Measurements from ENCODE around the gene PPT2. TPM values are rescaled to one million over a fixed set of nuclear protein-coding genes. Genes with fewer than 3 reads are reported as not detected.

Gene PPT2
- total RNA-seq, 1 experiment from 2014 or later, result 70.9 TPM

DNA sequence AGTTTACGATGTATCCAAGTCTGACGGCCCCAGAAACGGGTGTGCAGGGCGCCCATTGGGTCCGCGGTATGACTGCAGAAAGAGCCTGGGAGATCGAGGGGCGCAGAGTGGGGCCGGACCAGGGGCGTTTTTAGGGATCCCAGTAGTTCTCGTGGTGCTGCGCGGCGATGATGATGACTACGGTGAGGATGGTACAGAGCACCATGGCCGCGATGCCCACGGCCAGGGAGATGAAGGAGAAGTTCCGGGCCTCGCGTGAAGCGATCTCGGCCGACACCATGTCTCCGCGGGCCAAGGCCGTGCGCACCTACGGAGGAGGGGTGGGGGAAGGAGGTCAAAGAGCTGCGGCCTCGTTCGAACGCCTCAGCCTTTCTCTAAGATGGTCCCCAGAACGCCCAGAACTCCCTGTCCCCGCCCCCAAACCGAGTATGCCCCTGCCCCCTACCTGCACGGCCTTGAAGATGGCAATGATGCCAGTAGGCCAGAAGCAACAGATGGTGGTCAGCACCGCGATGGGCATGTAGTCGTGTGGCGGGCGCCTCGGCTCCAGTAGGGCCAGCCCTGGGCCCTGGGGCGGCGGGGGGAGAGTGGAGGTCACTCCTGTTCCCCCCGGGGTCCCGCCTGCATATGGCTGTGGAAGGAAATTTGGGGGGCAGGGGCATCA is 4.7 kb upstream of the PPT2 start:
- no peak for DNase-seq (ENCODE audit: low spot score)
- H3K4me3 ChIP-seq (ENCODE audit: low read depth, low read length, poor library complexity, severe bottlenecking), result no peak overlapping the region
- POLR2A ChIA-PET (ENCODE audit: low non-redundant PET), result no interaction called here

DNA sequence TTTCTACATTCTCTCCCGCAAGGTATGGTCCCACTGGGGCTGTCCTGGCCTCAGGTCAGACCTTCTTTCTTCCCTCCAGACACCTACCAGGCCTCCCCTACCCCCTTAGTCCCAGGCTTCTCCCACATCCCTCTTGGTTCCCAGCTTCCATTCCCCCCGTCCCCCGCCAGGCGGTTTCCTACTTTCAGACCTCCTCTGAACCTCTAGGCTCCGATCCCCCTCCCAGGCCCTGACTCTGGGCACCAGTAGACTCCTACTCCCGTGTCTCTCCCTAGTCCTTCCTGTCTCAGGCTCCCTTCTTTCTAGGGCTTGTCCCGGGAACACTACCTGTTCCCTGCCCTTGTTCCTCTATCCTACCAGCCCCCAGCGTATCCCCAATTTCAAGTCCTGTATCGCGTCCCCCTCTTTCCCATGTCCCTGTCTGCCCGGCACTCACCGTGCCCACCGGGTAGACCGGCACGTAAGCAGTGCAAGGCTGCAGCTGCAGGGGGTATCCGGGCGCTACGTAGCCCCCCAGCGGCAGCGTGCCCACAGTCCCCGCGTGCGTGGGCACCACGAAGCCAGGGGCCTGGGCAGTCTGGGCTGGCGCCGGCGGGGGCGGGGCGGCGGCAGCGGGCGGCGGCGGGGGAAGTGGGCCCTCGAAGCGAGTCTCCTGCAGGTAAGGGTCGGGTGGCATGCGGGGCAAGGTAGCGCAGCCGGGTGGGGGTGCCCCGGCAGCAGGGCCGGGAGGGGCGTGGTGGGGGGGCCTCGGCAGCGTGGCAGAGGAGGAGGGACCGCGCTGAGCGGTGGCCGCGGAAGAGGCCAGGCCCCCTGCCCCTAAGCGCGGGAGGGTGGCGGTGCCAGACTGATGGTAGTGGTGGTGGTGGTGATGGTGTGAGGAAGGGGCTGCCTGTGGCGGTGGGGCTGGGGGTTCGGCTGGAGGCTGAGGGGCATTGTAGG is 3.7 kb upstream of the PPT2 start:
- no peak for DNase-seq (ENCODE audit: low spot score)
- H3K9me3 ChIP-seq (ENCODE audit: low read depth, low read length, poor library complexity, severe bottlenecking), result no peaks in the 10 kb centered on the region
- H3K36me3 ChIP-seq (ENCODE audit: insufficient read depth, low read length, poor library complexity, severe bottlenecking), result no peaks in the 10 kb centered on the region
- H3K4me3 ChIP-seq (ENCODE audit: low read depth, low read length, poor library complexity, severe bottlenecking), result no peak overlapping the region
- no peaks in the 10 kb centered on the region for H3K27me3 ChIP-seq (replicated peaks; ENCODE audit: insufficient read depth, low read depth, low read length, poor library complexity)
- ChIA-PET POLR2A (ENCODE audit: low non-redundant PET) (no interaction called here), CTCF (no interaction called here)
- peaks cover 22% of the 10 kb centered on the region for H3K4me1 ChIP-seq (ENCODE audit: insufficient read depth, low read length, poor library complexity, severe bottlenecking)
- no TSS peak for BruUV-seq (replicated peaks)
- no peak for TF ChIP-seq EZH2 (IDR thresholded peaks at IDR 0.05; ENCODE audit: borderline replicate concordance, low read depth, low read length, poor library complexity, severe bottlenecking)
- TF ChIP-seq CTCF (conservative IDR thresholded peaks at IDR 0.05; ENCODE audit: low read depth, low read length), result no peak
- H3K27ac ChIP-seq (ENCODE audit: low read depth, low read length, poor library complexity, severe bottlenecking), result no peak overlapping the region
- intact Hi-C loops (cut with micrococcal nuclease; ENCODE audit: unreplicated experiment), result no loop called here

More for the DNA sequence above, 4.7 kb upstream of the PPT2 start:
- no peaks in the 10 kb centered on the region for H3K9me3 ChIP-seq (ENCODE audit: low read depth, low read length, poor library complexity, severe bottlenecking)
- peaks cover 17% of the 10 kb centered on the region for H3K4me1 ChIP-seq (ENCODE audit: insufficient read depth, low read length, poor library complexity, severe bottlenecking)
- CTCF ChIA-PET, result no interaction called here
- H3K36me3 ChIP-seq (ENCODE audit: insufficient read depth, low read length, poor library complexity, severe bottlenecking), result no peaks in the 10 kb centered on the region
- no TSS peak for BruUV-seq (replicated peaks)
- H3K27ac ChIP-seq (ENCODE audit: low read depth, low read length, poor library complexity, severe bottlenecking), result no peak overlapping the region
- intact Hi-C loops (cut with micrococcal nuclease; ENCODE audit: unreplicated experiment), result no loop called here
- no peaks in the 10 kb centered on the region for H3K27me3 ChIP-seq (replicated peaks; ENCODE audit: insufficient read depth, low read depth, low read length, poor library complexity)
- TF ChIP-seq EZH2 (IDR thresholded peaks at IDR 0.05; ENCODE audit: borderline replicate concordance, low read depth, low read length, poor library complexity, severe bottlenecking), result no peak
- no peak for TF ChIP-seq CTCF (conservative IDR thresholded peaks at IDR 0.05; ENCODE audit: low read depth, low read length)

DNA sequence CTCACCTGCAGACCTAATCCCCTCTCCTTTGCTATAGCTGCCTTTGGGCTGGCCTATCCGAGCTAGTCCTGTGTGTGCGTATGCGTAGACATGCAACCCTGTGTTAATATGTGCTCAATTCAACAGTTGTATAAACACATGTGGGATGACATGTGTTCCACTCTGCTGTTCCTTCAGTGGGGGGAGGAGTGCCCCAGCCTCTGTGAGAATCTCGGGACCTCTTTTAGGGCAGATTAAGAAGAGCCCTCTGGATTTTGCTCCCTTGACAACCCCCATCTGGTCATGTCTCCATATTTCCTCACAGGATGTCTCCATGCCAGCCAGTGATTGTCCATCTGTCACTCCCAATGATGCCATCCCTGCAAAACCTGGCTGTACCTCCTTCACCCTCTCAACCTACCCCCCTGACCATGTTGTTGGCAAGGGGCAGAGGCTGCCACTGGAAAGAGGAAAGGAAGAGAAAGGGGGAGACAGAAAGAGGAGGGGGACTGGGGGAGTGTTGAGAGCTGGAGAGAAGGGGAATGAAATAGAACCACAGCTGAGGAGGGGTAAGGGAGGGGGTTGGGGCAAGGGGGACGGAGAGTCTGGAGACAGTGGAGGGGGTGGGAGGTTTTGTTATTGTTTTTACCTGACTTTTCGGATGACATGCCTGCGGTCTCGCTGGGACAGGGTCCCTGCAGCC is 2.6 kb upstream of the PPT2 start:
- POLR2A ChIA-PET (ENCODE audit: low non-redundant PET), result no interaction called here
- TF ChIP-seq CTCF (conservative IDR thresholded peaks at IDR 0.05; ENCODE audit: low read depth, low read length), result no peak
- TF ChIP-seq EZH2 (IDR thresholded peaks at IDR 0.05; ENCODE audit: borderline replicate concordance, low read depth, low read length, poor library complexity, severe bottlenecking), result no peak
- Histone ChIP-seq H3K4me1 (ENCODE audit: insufficient read depth, low read length, poor library complexity, severe bottlenecking) (peaks cover 24% of the 10 kb centered on the region), H3K27ac (ENCODE audit: low read depth, low read length, poor library complexity, severe bottlenecking) (no peak overlapping the region), H3K9me3 (ENCODE audit: low read depth, low read length, poor library complexity, severe bottlenecking) (no peaks in the 10 kb centered on the region), H3K36me3 (ENCODE audit: insufficient read depth, low read length, poor library complexity, severe bottlenecking) (peaks cover 6% of the 10 kb centered on the region), H3K27me3 (replicated peaks; ENCODE audit: insufficient read depth, low read depth, low read length, poor library complexity) (no peaks in the 10 kb centered on the region), H3K4me3 (ENCODE audit: low read depth, low read length, poor library complexity, severe bottlenecking) (no peak overlapping the region)
- intact Hi-C loops (cut with micrococcal nuclease; ENCODE audit: unreplicated experiment), result no loop called here
- CTCF ChIA-PET, result no interaction called here
- no TSS peak for BruUV-seq (replicated peaks)
- DNase-seq (ENCODE audit: low spot score), result no peak
